GM10266 (cell line): ENCODE results near the gene UBASH3A.

Source experiments
- DNase-seq: peaks from one replicate; pipeline ENCODE4 v3.0.0; 2012; ENCODE audit errors: extremely low spot score
- CTCF ChIP-seq: IDR thresholded peaks from 2 replicates; pipeline ENCODE4 v1.5.1; 2012; ENCODE audit warnings: mild to moderate bottlenecking, low read depth; ENCODE audit not compliant: control insufficient read depth, insufficient read depth; ENCODE audit errors: missing control alignments

Gene UBASH3A

GRCh38 chr21:42379426-42380215 is 24.1 kb upstream of the UBASH3A start:
- TF ChIP-seq CTCF: no peak
- no peak for DNase-seq

GRCh38 chr21:42381347-42381984 is 22.2 kb upstream of the UBASH3A start:
- no peak for DNase-seq
- TF ChIP-seq CTCF: peak; percentile 61

GRCh38 chr21:42382915-42383314 is 20.8 kb upstream of the UBASH3A start:
- no peak for DNase-seq
- TF ChIP-seq CTCF: no peak

GRCh38 chr21:42383331-42383730 is 20.4 kb upstream of the UBASH3A start:
- TF ChIP-seq CTCF: no peak
- DNase-seq: no peak

- DNase-seq: no peak
- TF ChIP-seq CTCF: no peak
Measured at GRCh38 chr21:42384156-42384945, 19.4 kb upstream of the UBASH3A start.

GRCh38 chr21:42384989-42385388 is 18.7 kb upstream of the UBASH3A start:
- TF ChIP-seq CTCF: no peak
- no peak for DNase-seq
